HG03558 (cell line): Measurements from ENCODE around the gene EPS8L3.
"Not testable (repeated sequence)": the region's sequence is repeated elsewhere in the genome, so short reads cannot be mapped to it uniquely, and the experiment has no call there.

Experiments used
- ATAC-seq: cut with Tn5 transposase; IDR thresholded peaks from one replicate; pipeline ENCODE4 v1.9.1; 2021; ENCODE audit warnings: moderate number of reproducible peaks; ENCODE audit not compliant: unreplicated experiment; ENCODE audit errors: extremely low read depth

The EPS8L3 gene

DNA sequence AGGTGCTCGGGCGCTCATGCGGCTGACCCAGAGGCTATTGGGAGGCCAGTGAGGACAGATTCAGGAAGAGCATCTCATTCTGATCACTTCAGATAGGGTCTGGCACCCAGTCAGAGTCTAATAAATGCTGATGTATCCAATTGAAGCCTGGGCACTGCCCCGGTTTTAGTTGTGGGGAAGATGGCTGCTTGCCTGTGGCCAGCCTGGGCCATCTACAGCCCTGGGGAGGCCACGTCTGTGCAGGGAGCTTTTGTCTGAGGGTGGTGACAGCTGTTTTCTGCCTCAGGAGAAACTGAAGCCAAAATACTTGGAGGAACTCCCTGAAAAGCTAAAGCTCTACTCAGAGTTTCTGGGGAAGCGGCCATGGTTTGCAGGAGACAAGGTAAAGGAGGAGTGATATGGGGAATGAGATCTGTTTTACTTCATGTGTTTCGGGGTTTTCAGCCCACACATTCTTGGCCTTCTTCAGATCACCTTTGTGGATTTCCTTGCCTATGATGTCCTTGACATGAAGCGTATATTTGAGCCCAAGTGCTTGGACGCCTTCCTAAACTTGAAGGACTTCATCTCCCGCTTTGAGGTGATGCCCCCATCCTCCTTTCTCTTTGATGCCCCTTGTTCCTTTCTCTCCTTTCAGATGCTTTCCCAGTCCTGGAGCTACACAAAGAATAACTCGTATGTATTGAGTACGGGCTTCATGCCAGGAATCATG is 48.9 kb downstream of the EPS8L3 start:
- no peak for ATAC-seq

DNA sequence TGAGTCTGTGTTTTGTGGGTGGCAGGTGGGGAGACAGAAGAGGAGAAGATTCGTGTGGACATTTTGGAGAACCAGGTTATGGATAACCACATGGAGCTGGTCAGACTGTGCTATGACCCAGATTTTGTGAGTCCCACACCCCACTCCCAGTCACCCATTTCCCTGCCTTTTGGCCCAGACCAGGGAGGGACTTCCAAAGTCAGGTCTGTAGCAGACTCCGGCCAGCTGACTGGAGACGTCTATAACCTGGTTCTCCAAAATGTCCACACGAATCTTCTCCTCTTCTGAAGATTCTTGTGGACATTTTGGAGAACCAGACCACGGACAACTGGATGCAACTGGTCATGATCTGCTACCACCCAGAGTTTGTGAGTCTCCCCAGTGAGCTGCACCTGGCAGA is 50.1 kb downstream of the EPS8L3 start:
- ATAC-seq = no peak

DNA sequence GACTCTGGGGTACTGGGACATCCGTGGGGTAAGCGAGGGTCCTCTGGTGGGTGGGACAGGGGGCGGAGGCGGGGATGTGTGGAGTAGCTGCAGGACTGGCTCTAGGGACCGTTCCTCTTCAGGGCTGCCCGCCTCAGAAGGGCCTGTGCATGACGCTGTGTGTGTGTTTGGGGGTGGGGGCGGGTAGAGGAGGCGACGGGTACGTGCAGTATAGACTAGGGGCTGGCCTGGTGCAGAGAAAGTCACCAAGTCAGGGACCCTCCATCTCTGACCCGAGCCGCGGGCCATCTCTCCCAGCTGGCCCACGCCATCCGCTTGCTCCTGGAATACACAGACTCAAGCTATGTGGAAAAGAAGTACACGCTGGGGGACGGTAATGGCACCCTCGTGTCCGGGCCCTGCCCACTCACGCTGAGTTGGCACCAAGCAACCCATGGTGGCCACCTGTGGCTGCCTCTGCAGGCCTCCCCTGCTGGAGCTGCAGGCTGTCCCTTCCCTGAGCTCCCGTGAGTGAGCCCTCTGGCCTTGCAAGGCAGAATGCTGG is 51.3 kb downstream of the EPS8L3 start:
- ATAC-seq = no peak

- ATAC-seq = not testable (repeated sequence)
These were observed 52.0 kb downstream of the EPS8L3 start, which contains the start of gene GSTM5 for GRCh38 chr1:109711593-109712320. Gene GSTM5 (plus strand): TSS chr1:109712251. CDS start chr1:109712313, 62 bp downstream.

- not testable (repeated sequence) for ATAC-seq
These were observed 53.9 kb downstream of the EPS8L3 start for GRCh38 chr1:109709822-109710221.

DNA sequence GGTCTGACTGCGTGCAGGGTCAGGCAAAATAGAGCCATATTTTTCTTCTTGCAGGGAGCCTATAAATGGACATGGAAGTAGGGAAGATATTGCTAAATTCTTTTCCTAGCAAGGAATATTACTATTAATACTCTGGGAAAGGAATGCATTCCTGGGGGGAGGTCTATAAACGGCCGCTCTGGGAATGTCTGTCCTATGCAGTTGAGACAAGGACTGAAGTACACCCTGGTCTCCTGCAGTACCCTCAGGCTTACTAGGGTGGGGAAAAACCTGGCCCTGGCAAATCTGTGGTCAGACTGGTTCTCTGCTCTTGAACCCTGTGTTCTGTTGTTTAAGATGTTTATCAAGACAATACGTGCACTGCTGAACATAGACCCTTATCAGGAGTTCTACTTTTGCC is 54.8 kb downstream of the EPS8L3 start:
- ATAC-seq = not testable (repeated sequence)

DNA sequence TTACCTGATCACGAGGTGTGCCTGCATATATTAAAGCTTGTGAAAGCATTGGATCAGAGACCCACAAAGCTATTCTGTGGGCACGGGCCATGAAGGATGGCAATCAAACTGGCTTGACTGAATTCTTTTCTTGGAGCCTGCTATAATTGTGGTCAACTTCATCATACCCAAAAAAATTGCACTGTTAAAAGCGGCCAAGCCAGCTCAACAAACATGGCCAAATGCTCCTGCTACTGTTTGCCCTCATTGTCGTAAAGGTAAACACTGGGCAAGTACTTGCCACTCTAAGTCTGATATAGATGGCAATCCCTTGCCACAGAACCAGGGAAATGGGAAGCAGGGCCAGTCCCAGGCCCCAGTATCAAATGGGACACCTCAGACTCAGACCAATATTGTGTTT is 58.3 kb downstream of the EPS8L3 start:
- no peak for ATAC-seq

GRCh38 chr1:109704173-109704572 is 59.5 kb downstream of the EPS8L3 start:
- no peak for ATAC-seq

GRCh38 chr1:109702940-109703339 is 60.8 kb downstream of the EPS8L3 start:
- ATAC-seq = not testable (repeated sequence)
